Measurements from ENCODE around the gene SLC13A5. TPM values are rescaled to one million over a fixed set of nuclear protein-coding genes. Genes with fewer than 3 reads are reported as not detected.
"Not testable (repeated sequence)": the region's sequence is repeated elsewhere in the genome, so short reads cannot be mapped to it uniquely, and the experiment has no call there.

The SLC13A5 gene
- total and polyA plus RNA-seq, 4 donors, result 88.4 to 399 (median 244) TPM

- TF ChIP-seq REST (IDR thresholded peaks at IDR 0.05), result no peak
These were observed 53.1 kb downstream of the SLC13A5 start (continued) for GRCh38 chr17:6660101-6660500.

- not testable (repeated sequence) for H3K4me1 ChIP-seq (ENCODE audit: control insufficient read depth in 4 of 4, insufficient read depth in 4 of 4, low read length in 3 of 4); H3K9me3 ChIP-seq (ENCODE audit: control insufficient read depth in 4 of 4, low read length in 3 of 4); H3K4me3 ChIP-seq (ENCODE audit: low read depth in 1 of 3, low read length in 3 of 3); H3K27ac ChIP-seq (ENCODE audit: low read depth in 1 of 2, low read length in 2 of 2); H3K9ac ChIP-seq (ENCODE audit: low read depth in 1 of 2, low read length in 2 of 2); H3K27me3 ChIP-seq (ENCODE audit: control insufficient read depth in 4 of 4, insufficient read depth in 4 of 4, low read length in 3 of 4); H3K36me3 ChIP-seq (ENCODE audit: control insufficient read depth in 4 of 4, insufficient read depth in 3 of 4, low read depth in 1 of 4, low read length in 3 of 4); DNase-seq (ENCODE audit: low spot score)
- 87% methylated on average over 5 of the region's 5 CpGs for WGBS
These were observed 54.8 kb downstream of the SLC13A5 start for GRCh38 chr17:6658411-6658810.

- no peak overlapping the region for H3K27ac ChIP-seq (ENCODE audit: low read depth in 1 of 2, low read length in 2 of 2)
- no peaks in the 10 kb centered on the region for H3K27me3 ChIP-seq (ENCODE audit: control insufficient read depth in 4 of 4, insufficient read depth in 4 of 4, low read length in 3 of 4)
- no peaks in the 10 kb centered on the region for H3K9me3 ChIP-seq (ENCODE audit: control insufficient read depth in 4 of 4, low read length in 3 of 4)
- no peak overlapping the region for H3K4me3 ChIP-seq (ENCODE audit: low read depth in 1 of 3, low read length in 3 of 3)
- WGBS, result 87% methylated on average over 18 of the region's 18 CpGs
- TF ChIP-seq RXRA (IDR thresholded peaks at IDR 0.05) (no peak), CTCF (IDR thresholded peaks at IDR 0.05; ENCODE audit: low read depth, low read length, missing input control) (no peak), REST (IDR thresholded peaks at IDR 0.05) (no peak), ATF3 (IDR thresholded peaks at IDR 0.05) (no peak), FOXA2 (IDR thresholded peaks at IDR 0.05) (no peak), SP1 (IDR thresholded peaks at IDR 0.05) (no peak), HNF4G (IDR thresholded peaks at IDR 0.05) (no peak)
- DNase-seq (ENCODE audit: low spot score), result no peak
- H3K4me1 ChIP-seq (ENCODE audit: control insufficient read depth in 4 of 4, insufficient read depth in 4 of 4, low read length in 3 of 4), result peaks cover 0 to 15% (median 12%) of the 10 kb centered on the region in 4 donors
- no peaks in the 10 kb centered on the region for H3K36me3 ChIP-seq (ENCODE audit: control insufficient read depth in 4 of 4, insufficient read depth in 3 of 4, low read depth in 1 of 4, low read length in 3 of 4)
- no peak overlapping the region for H3K9ac ChIP-seq (ENCODE audit: low read depth in 1 of 2, low read length in 2 of 2)
These were observed 55.4 kb downstream of the SLC13A5 start for GRCh38 chr17:6657633-6658287.

- H3K27ac ChIP-seq (ENCODE audit: low read depth in 1 of 2, low read length in 2 of 2); H3K4me3 ChIP-seq (ENCODE audit: low read depth in 1 of 3, low read length in 3 of 3): not testable (repeated sequence)
These were observed 56.2 kb downstream of the SLC13A5 start for GRCh38 chr17:6656797-6657632.

GRCh38 chr17:6655732-6656361 lies 57.3 kb downstream of the SLC13A5 start:
- not testable (repeated sequence) for H3K9ac ChIP-seq (ENCODE audit: low read depth in 1 of 2, low read length in 2 of 2); H3K27ac ChIP-seq (ENCODE audit: low read depth in 1 of 2, low read length in 2 of 2); H3K27me3 ChIP-seq (ENCODE audit: control insufficient read depth in 4 of 4, insufficient read depth in 4 of 4, low read length in 3 of 4); H3K9me3 ChIP-seq (ENCODE audit: control insufficient read depth in 4 of 4, low read length in 3 of 4); H3K4me3 ChIP-seq (ENCODE audit: low read depth in 1 of 3, low read length in 3 of 3); H3K36me3 ChIP-seq (ENCODE audit: control insufficient read depth in 4 of 4, insufficient read depth in 3 of 4, low read depth in 1 of 4, low read length in 3 of 4); DNase-seq (ENCODE audit: low spot score)
- 6% methylated on average over 38 of the region's 41 CpGs for WGBS
- peaks cover 2 to 28% (median 21%) of the 10 kb centered on the region in 4 donors for H3K4me1 ChIP-seq (ENCODE audit: control insufficient read depth in 4 of 4, insufficient read depth in 4 of 4, low read length in 3 of 4)

More at GRCh38 chr17:6656797-6657632, 56.2 kb downstream of the SLC13A5 start:
- H3K9me3 ChIP-seq (ENCODE audit: control insufficient read depth in 4 of 4, low read length in 3 of 4); H3K36me3 ChIP-seq (ENCODE audit: control insufficient read depth in 4 of 4, insufficient read depth in 3 of 4, low read depth in 1 of 4, low read length in 3 of 4); H3K9ac ChIP-seq (ENCODE audit: low read depth in 1 of 2, low read length in 2 of 2); DNase-seq (ENCODE audit: low spot score); H3K27me3 ChIP-seq (ENCODE audit: control insufficient read depth in 4 of 4, insufficient read depth in 4 of 4, low read length in 3 of 4): not testable (repeated sequence)
- peaks cover 2 to 23% (median 19%) of the 10 kb centered on the region in 4 donors for H3K4me1 ChIP-seq (ENCODE audit: control insufficient read depth in 4 of 4, insufficient read depth in 4 of 4, low read length in 3 of 4)
- WGBS, result 13% methylated on average over 53 of the region's 55 CpGs

Data from liver (tissue), 9 donors.